ENCODE measurements around the gene NCOA4.

GRCh38 chr10:46019569-46020343, 10.7 kb downstream of the NCOA4 start:
- TF ChIP-seq CTCF (IDR thresholded peaks at IDR 0.05) (peak in 3 of 6 experiments; percentile 11 to 31 (median 19)), POLR2A (IDR thresholded peaks at IDR 0.05) (no peak)
